ENCODE data around the gene KDM4C. TPM values are rescaled to one million over a fixed set of nuclear protein-coding genes. Genes with fewer than 3 reads are reported as not detected.

KDM4C gene
- total and polyA plus RNA-seq, 2 of the 8 experiments (the other 6 are each of a cell fraction or from before 2014, with no cell fraction given), result 13.0 to 26.1 TPM

- Histone ChIP-seq H3K14ac (ENCODE audit: insufficient read length) (no peak overlapping the region), H3K23ac (ENCODE audit: insufficient read length) (no peak overlapping the region), H3K79me2 (ENCODE audit: control insufficient read depth in 1 of 2, insufficient read depth in 2 of 2, low read length in 2 of 2) (no peaks in the 10 kb centered on the region), H3K27me3 (replicated peaks in 1 of 4; ENCODE audit: control insufficient read depth in 3 of 4, extremely low read depth in 1 of 4, insufficient read depth in 3 of 4, low read length in 3 of 4) (no peaks in the 10 kb centered on the region), H3K4me1 (replicated peaks in 1 of 4; ENCODE audit: control insufficient read depth in 3 of 4, insufficient read depth in 4 of 4, low read length in 3 of 4) (no peaks in the 10 kb centered on the region), H2BK12ac (ENCODE audit: low read depth, low read length) (no peak overlapping the region), H3K9ac (replicated peaks in 1 of 4; ENCODE audit: extremely low read depth in 1 of 4, low read depth in 3 of 4, low read length in 3 of 4) (no peak overlapping the region), H3K36me3 (ENCODE audit: control insufficient read depth in 2 of 4, insufficient read depth in 4 of 4, low read length in 3 of 4) (no peaks in the 10 kb centered on the region), H4K20me1 (replicated peaks in 1 of 2; ENCODE audit: control insufficient read depth in 1 of 2, insufficient read depth in 2 of 2, low read length in 2 of 2) (no peaks in the 10 kb centered on the region), H3K9me3 (ENCODE audit: insufficient read depth in 2 of 2, low read depth in 1 of 2, low read length in 1 of 2) (no peaks in the 10 kb centered on the region), H3K23me2 (ENCODE audit: low read depth, low read length) (no peaks in the 10 kb centered on the region), H2AFZ (ENCODE audit: low read length) (no peak overlapping the region), H4K91ac (replicated peaks; ENCODE audit: insufficient read length, low read length) (no peak overlapping the region), H2BK120ac (replicated peaks; ENCODE audit: low read depth, low read length) (no peak overlapping the region), H3K4me2 (ENCODE audit: insufficient read depth in 1 of 2, low read depth in 2 of 2, low read length in 2 of 2) (no peak overlapping the region), H3K56ac (replicated peaks; ENCODE audit: insufficient read length, low read depth, low read length) (no peak overlapping the region), H3K18ac (ENCODE audit: extremely low read depth, low read length) (no peak overlapping the region), H3K4ac (replicated peaks; ENCODE audit: insufficient read length, low read depth, low read length) (no peak overlapping the region), H3K79me1 (ENCODE audit: low read depth, low read length) (0 out of 2 replicates have a peak, but pooled peaks cover 2% of the 10 kb centered on the region), H2BK20ac (ENCODE audit: low read length) (no peak overlapping the region), H2BK5ac (ENCODE audit: low read depth, low read length) (no peak overlapping the region), H3K27ac (ENCODE audit: low read depth, low read length) (no peak overlapping the region), H2BK15ac (ENCODE audit: low read length) (no peak overlapping the region), H4K5ac (ENCODE audit: insufficient read length, low read depth, low read length) (no peak overlapping the region), H3K4me3 (ENCODE audit: extremely low read depth in 1 of 4, insufficient read depth in 2 of 4, low read depth in 3 of 4, low read length in 4 of 4) (no peak overlapping the region), H2AK5ac (ENCODE audit: low read depth, low read length) (no peak overlapping the region), H4K8ac (ENCODE audit: extremely low read depth, insufficient read depth, low read length) (no peak overlapping the region)
- ChIA-PET POLR2A (ENCODE audit: partially characterized antibody) (no interaction called here), CTCF (ENCODE audit: partially characterized antibody) (interaction anchor here (0.6 to 1.5 kb wide), 3 partner anchors 9 to 130 kb away, joined by 3 to 5 read pairs (median 3); no protein-coding TSS in a partner anchor)
- FAIRE-seq (no peak), DNase-seq (ENCODE audit: low read depth in 1 of 2, low spot score in 2 of 2) (no peak)
- 94% methylated on average over 2 of the region's 2 CpGs; no CpG with 5 or more reads in 1 of the 2 experiments for WGBS, 2 experiments (ENCODE audit: extremely low coverage in 1 of 2, insufficient coverage in 1 of 2, insufficient read length in 1 of 2, insufficient replicate concordance in 2 of 2, low coverage in 1 of 2, low lambda C conversion rate in 2 of 2, missing lambda C conversion rate in 1 of 2)
- TF ChIP-seq BCL11A (IDR thresholded peaks at IDR 0.05; ENCODE audit: low read depth in 2 of 2, low read length in 2 of 2), result no peak
- no peak for TF ChIP-seq E2F6 (IDR thresholded peaks at IDR 0.05)
- TF ChIP-seq USF2 (IDR thresholded peaks at IDR 0.05; ENCODE audit: low read length), result no peak
- TF ChIP-seq SIX5 (IDR thresholded peaks at IDR 0.05; ENCODE audit: low read depth, low read length), result no peak
- no peak for TF ChIP-seq CTBP2 (IDR thresholded peaks at IDR 0.05; ENCODE audit: borderline replicate concordance, insufficient read depth, insufficient read length, low read length)
- TF ChIP-seq RAD21 (IDR thresholded peaks at IDR 0.05 in 1 of 2, conservative IDR thresholded peaks at IDR 0.05 in 1 of 2; ENCODE audit: low read depth in 2 of 2, low read length in 2 of 2), result no peak
- TF ChIP-seq GABPA (IDR thresholded peaks at IDR 0.05; ENCODE audit: borderline replicate concordance, insufficient read depth, low read length), result no peak
- TF ChIP-seq POLR2A (IDR thresholded peaks at IDR 0.05; ENCODE audit: control extremely low read depth in 1 of 2, low read depth in 2 of 2, low read length in 2 of 2), result no peak
- no peak for TF ChIP-seq RXRA (IDR thresholded peaks at IDR 0.05; ENCODE audit: insufficient read depth, low read depth, low read length)
- no peak for TF ChIP-seq TAF1 (IDR thresholded peaks at IDR 0.05; ENCODE audit: low read depth, low read length)
- no peak for TF ChIP-seq NRF1 (IDR thresholded peaks at IDR 0.05; ENCODE audit: low read depth, low read length)
- TF ChIP-seq, protein P1, sequence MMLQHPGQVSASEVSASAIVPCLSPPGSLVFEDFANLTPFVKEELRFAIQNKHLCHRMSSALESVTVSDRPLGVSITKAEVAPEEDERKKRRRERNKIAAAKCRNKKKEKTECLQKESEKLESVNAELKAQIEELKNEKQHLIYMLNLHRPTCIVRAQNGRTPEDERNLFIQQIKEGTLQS (IDR thresholded peaks at IDR 0.05; ENCODE audit: insufficient read depth, low read depth, low read length), result no peak
Observed at GRCh38 chr9:6922680-6923079, 164.9 kb downstream of the KDM4C start.

Data from H1 (cell line).